Measurements from ENCODE around the gene ASIC1.

Gene ASIC1

GRCh38 chr12:50075808-50076170 lies 18.4 kb downstream of the ASIC1 start:
- Histone ChIP-seq H3K9me2 (ENCODE audit: low read depth, low read length) (no peaks in the 10 kb centered on the region), H3K4me3 (ENCODE audit: low read depth, low read length, poor library complexity, severe bottlenecking) (no peak overlapping the region), H3K79me2 (ENCODE audit: insufficient read depth, low read length) (no peaks in the 10 kb centered on the region), H3K36me3 (ENCODE audit: insufficient read depth, low read length) (no peaks in the 10 kb centered on the region), H3K27me3 (ENCODE audit: insufficient read depth, low read length) (0 out of 2 replicates have a peak, but pooled peaks cover 12% of the 10 kb centered on the region), H3K9ac (ENCODE audit: low read length) (no peak overlapping the region), H4K20me1 (ENCODE audit: insufficient read depth, low read length) (no peaks in the 10 kb centered on the region), H3F3A (ENCODE audit: insufficient read depth, low read length) (no peaks in the 10 kb centered on the region), H3K4me2 (ENCODE audit: low read length) (no peak overlapping the region), H2AFZ (ENCODE audit: low read length) (no peak overlapping the region), H3K27ac (ENCODE audit: low read depth, low read length, poor library complexity, severe bottlenecking) (no peak overlapping the region), H3K4me1 (ENCODE audit: insufficient read depth, low read length, severe bottlenecking) (no peaks in the 10 kb centered on the region), H3K9me3 (ENCODE audit: low read length) (no peaks in the 10 kb centered on the region)
- TF ChIP-seq CTCF (IDR thresholded peaks at IDR 0.05; ENCODE audit: low read length), result no peak
- TF ChIP-seq EZH2 (IDR thresholded peaks at IDR 0.05; ENCODE audit: borderline replicate concordance, low read length), result no peak

- Histone ChIP-seq H3K4me1 (ENCODE audit: insufficient read depth, low read length, severe bottlenecking) (no peaks in the 10 kb centered on the region), H3K27me3 (ENCODE audit: insufficient read depth, low read length) (0 out of 2 replicates have a peak, but pooled peaks cover 9% of the 10 kb centered on the region), H3K9me2 (ENCODE audit: low read depth, low read length) (no peaks in the 10 kb centered on the region), H3K79me2 (ENCODE audit: insufficient read depth, low read length) (no peaks in the 10 kb centered on the region), H3K36me3 (ENCODE audit: insufficient read depth, low read length) (no peaks in the 10 kb centered on the region), H3K9me3 (ENCODE audit: low read length) (no peaks in the 10 kb centered on the region), H4K20me1 (ENCODE audit: insufficient read depth, low read length) (no peaks in the 10 kb centered on the region), H3F3A (ENCODE audit: insufficient read depth, low read length) (no peaks in the 10 kb centered on the region), H3K9ac (ENCODE audit: low read length) (no peak overlapping the region), H3K4me3 (ENCODE audit: low read depth, low read length, poor library complexity, severe bottlenecking) (no peak overlapping the region), H3K4me2 (ENCODE audit: low read length) (no peak overlapping the region), H3K27ac (ENCODE audit: low read depth, low read length, poor library complexity, severe bottlenecking) (no peak overlapping the region), H2AFZ (ENCODE audit: low read length) (no peak overlapping the region)
- no peak for TF ChIP-seq CTCF (IDR thresholded peaks at IDR 0.05; ENCODE audit: low read length)
- TF ChIP-seq EZH2 (IDR thresholded peaks at IDR 0.05; ENCODE audit: borderline replicate concordance, low read length), result no peak
Observed at GRCh38 chr12:50077099-50077498, 19.7 kb downstream of the ASIC1 start.

- H2AFZ ChIP-seq (ENCODE audit: low read length), result no peak overlapping the region
- H3K9ac ChIP-seq (ENCODE audit: low read length), result no peak overlapping the region
- no peaks in the 10 kb centered on the region for H3K79me2 ChIP-seq (ENCODE audit: insufficient read depth, low read length)
- H3K9me2 ChIP-seq (ENCODE audit: low read depth, low read length), result no peaks in the 10 kb centered on the region
- H3F3A ChIP-seq (ENCODE audit: insufficient read depth, low read length), result no peaks in the 10 kb centered on the region
- H3K4me2 ChIP-seq (ENCODE audit: low read length), result no peak overlapping the region
- H3K4me3 ChIP-seq (ENCODE audit: low read depth, low read length, poor library complexity, severe bottlenecking), result no peak overlapping the region
- H3K4me1 ChIP-seq (ENCODE audit: insufficient read depth, low read length, severe bottlenecking), result no peaks in the 10 kb centered on the region
- 0 out of 2 replicates have a peak, but pooled peaks cover 9% of the 10 kb centered on the region for H3K27me3 ChIP-seq (ENCODE audit: insufficient read depth, low read length)
- H3K36me3 ChIP-seq (ENCODE audit: insufficient read depth, low read length), result no peaks in the 10 kb centered on the region
- no peak overlapping the region for H3K27ac ChIP-seq (ENCODE audit: low read depth, low read length, poor library complexity, severe bottlenecking)
- no peaks in the 10 kb centered on the region for H3K9me3 ChIP-seq (ENCODE audit: low read length)
- TF ChIP-seq EZH2 (IDR thresholded peaks at IDR 0.05; ENCODE audit: borderline replicate concordance, low read length) (no peak), CTCF (IDR thresholded peaks at IDR 0.05; ENCODE audit: low read length) (no peak)
- no peaks in the 10 kb centered on the region for H4K20me1 ChIP-seq (ENCODE audit: insufficient read depth, low read length)
Observed at GRCh38 chr12:50078281-50078680, 20.9 kb downstream of the ASIC1 start.

Data from OCI-LY1 (cell line).